ENCODE results near the gene CDH10.

GRCh38 chr5:24509943-24510342, 134.8 kb downstream of the CDH10 start:
- TF ChIP-seq, protein P1, sequence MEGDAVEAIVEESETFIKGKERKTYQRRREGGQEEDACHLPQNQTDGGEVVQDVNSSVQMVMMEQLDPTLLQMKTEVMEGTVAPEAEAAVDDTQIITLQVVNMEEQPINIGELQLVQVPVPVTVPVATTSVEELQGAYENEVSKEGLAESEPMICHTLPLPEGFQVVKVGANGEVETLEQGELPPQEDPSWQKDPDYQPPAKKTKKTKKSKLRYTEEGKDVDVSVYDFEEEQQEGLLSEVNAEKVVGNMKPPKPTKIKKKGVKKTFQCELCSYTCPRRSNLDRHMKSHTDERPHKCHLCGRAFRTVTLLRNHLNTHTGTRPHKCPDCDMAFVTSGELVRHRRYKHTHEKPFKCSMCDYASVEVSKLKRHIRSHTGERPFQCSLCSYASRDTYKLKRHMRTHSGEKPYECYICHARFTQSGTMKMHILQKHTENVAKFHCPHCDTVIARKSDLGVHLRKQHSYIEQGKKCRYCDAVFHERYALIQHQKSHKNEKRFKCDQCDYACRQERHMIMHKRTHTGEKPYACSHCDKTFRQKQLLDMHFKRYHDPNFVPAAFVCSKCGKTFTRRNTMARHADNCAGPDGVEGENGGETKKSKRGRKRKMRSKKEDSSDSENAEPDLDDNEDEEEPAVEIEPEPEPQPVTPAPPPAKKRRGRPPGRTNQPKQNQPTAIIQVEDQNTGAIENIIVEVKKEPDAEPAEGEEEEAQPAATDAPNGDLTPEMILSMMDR (IDR thresholded peaks at IDR 0.05), result no peak
- TF ChIP-seq POLR2AphosphoS5 (IDR thresholded peaks at IDR 0.05), result no peak

All from sigmoid colon (tissue), 4 donors.